ENCODE data around the gene HYAL3.
"Not testable (repeated sequence)": the region's sequence is repeated elsewhere in the genome, so short reads cannot be mapped to it uniquely, and the experiment has no call there.

HYAL3 gene

GRCh38 chr3:50316657-50317242, 17.5 kb upstream of the HYAL3 start:
- Histone ChIP-seq H3K79me2 (ENCODE audit: insufficient read depth, low read length) (no peaks in the 10 kb centered on the region), H3K4me2 (ENCODE audit: low read depth, low read length, poor library complexity, severe bottlenecking) (no peak overlapping the region), H3K4me3 (ENCODE audit: insufficient read depth, low read length, poor library complexity, severe bottlenecking) (no peak overlapping the region)

GRCh38 chr3:50314816-50315215, 15.6 kb upstream of the HYAL3 start:
- Histone ChIP-seq H3K79me2 (ENCODE audit: insufficient read depth, low read length) (no peaks in the 10 kb centered on the region), H3K9ac (ENCODE audit: low read length) (no peak overlapping the region), H4K20me1 (ENCODE audit: low read depth, low read length) (no peaks in the 10 kb centered on the region), H3K27ac (ENCODE audit: low read depth, low read length) (no peak overlapping the region), H3K36me3 (ENCODE audit: low read length) (no peaks in the 10 kb centered on the region), H3K4me2 (ENCODE audit: low read depth, low read length, poor library complexity, severe bottlenecking) (no peak overlapping the region), H3K27me3 (ENCODE audit: low read length) (no peaks in the 10 kb centered on the region), H3F3A (ENCODE audit: insufficient read depth) (peaks cover 4% of the 10 kb centered on the region; the same call in 1 of the 2 replicates), H2AFZ (ENCODE audit: low read depth, low read length, severe bottlenecking) (no peak overlapping the region), H3K9me2 (replicated peaks; ENCODE audit: insufficient read depth, low read length) (no peaks in the 10 kb centered on the region), H3K4me3 (ENCODE audit: insufficient read depth, low read length, poor library complexity, severe bottlenecking) (no peak overlapping the region), H3K9me3 (ENCODE audit: insufficient read depth, low read length) (0 out of 2 replicates have a peak, but pooled peaks cover 1% of the 10 kb centered on the region)
- TF ChIP-seq CTCF (IDR thresholded peaks at IDR 0.05; ENCODE audit: insufficient read depth, low read length, poor library complexity, severe bottlenecking) (no peak), EZH2phosphoT487 (conservative IDR thresholded peaks at IDR 0.05; ENCODE audit: low read length) (no peak)

More at GRCh38 chr3:50316657-50317242, 17.5 kb upstream of the HYAL3 start:
- H2AFZ ChIP-seq (ENCODE audit: low read depth, low read length, severe bottlenecking): no peak overlapping the region
- H4K20me1 ChIP-seq (ENCODE audit: low read depth, low read length): no peaks in the 10 kb centered on the region
- no peaks in the 10 kb centered on the region for H3K36me3 ChIP-seq (ENCODE audit: low read length)
- H3F3A ChIP-seq (ENCODE audit: insufficient read depth): 0 out of 2 replicates have a peak, but pooled peaks cover 3% of the 10 kb centered on the region
- no peaks in the 10 kb centered on the region for H3K9me2 ChIP-seq (replicated peaks; ENCODE audit: insufficient read depth, low read length)
- no peaks in the 10 kb centered on the region for H3K9me3 ChIP-seq (ENCODE audit: insufficient read depth, low read length)
- TF ChIP-seq EZH2phosphoT487 (conservative IDR thresholded peaks at IDR 0.05; ENCODE audit: low read length) (no peak), CTCF (IDR thresholded peaks at IDR 0.05; ENCODE audit: insufficient read depth, low read length, poor library complexity, severe bottlenecking) (no peak)
- H3K27me3 ChIP-seq (ENCODE audit: low read length): no peaks in the 10 kb centered on the region
- H3K9ac ChIP-seq (ENCODE audit: low read length): no peak overlapping the region
- H3K27ac ChIP-seq (ENCODE audit: low read depth, low read length): no peak overlapping the region

GRCh38 chr3:50314342-50314741, 15.1 kb upstream of the HYAL3 start:
- Histone ChIP-seq H3F3A (ENCODE audit: insufficient read depth) (peaks cover 6% of the 10 kb centered on the region; the same call in 1 of the 2 replicates), H3K9ac (ENCODE audit: low read length) (no peak overlapping the region), H3K27me3 (ENCODE audit: low read length) (no peaks in the 10 kb centered on the region), H3K4me3 (ENCODE audit: insufficient read depth, low read length, poor library complexity, severe bottlenecking) (no peak overlapping the region), H4K20me1 (ENCODE audit: low read depth, low read length) (no peaks in the 10 kb centered on the region), H3K36me3 (ENCODE audit: low read length) (no peaks in the 10 kb centered on the region), H3K9me2 (replicated peaks; ENCODE audit: insufficient read depth, low read length) (no peaks in the 10 kb centered on the region), H2AFZ (ENCODE audit: low read depth, low read length, severe bottlenecking) (no peak overlapping the region), H3K4me2 (ENCODE audit: low read depth, low read length, poor library complexity, severe bottlenecking) (no peak overlapping the region), H3K9me3 (ENCODE audit: insufficient read depth, low read length) (peaks cover 6% of the 10 kb centered on the region; the same call in 1 of the 2 replicates), H3K27ac (ENCODE audit: low read depth, low read length) (no peak overlapping the region), H3K79me2 (ENCODE audit: insufficient read depth, low read length) (no peaks in the 10 kb centered on the region)
- TF ChIP-seq EZH2phosphoT487 (conservative IDR thresholded peaks at IDR 0.05; ENCODE audit: low read length) (no peak), CTCF (IDR thresholded peaks at IDR 0.05; ENCODE audit: insufficient read depth, low read length, poor library complexity, severe bottlenecking) (no peak)

- H3K9me3 ChIP-seq (ENCODE audit: insufficient read depth, low read length); H3K27ac ChIP-seq (ENCODE audit: low read depth, low read length); H3K4me3 ChIP-seq (ENCODE audit: insufficient read depth, low read length, poor library complexity, severe bottlenecking); H3K79me2 ChIP-seq (ENCODE audit: insufficient read depth, low read length); H4K20me1 ChIP-seq (ENCODE audit: low read depth, low read length); H3K27me3 ChIP-seq (ENCODE audit: low read length); H2AFZ ChIP-seq (ENCODE audit: low read depth, low read length, severe bottlenecking); H3K36me3 ChIP-seq (ENCODE audit: low read length); H3K9ac ChIP-seq (ENCODE audit: low read length); H3F3A ChIP-seq (ENCODE audit: insufficient read depth); H3K9me2 ChIP-seq (replicated peaks; ENCODE audit: insufficient read depth, low read length); H3K4me2 ChIP-seq (ENCODE audit: low read depth, low read length, poor library complexity, severe bottlenecking): not testable (repeated sequence)
Measured at GRCh38 chr3:50312041-50312440, 12.8 kb upstream of the HYAL3 start.
